WTC11 (cell line): ENCODE data around the gene ASB14. TPM values are rescaled to one million over a fixed set of nuclear protein-coding genes. Genes with fewer than 3 reads are reported as not detected.
A peak's percentile ranks its signal among the peaks of the same experiment; 100 is the strongest.

Experiments
- ATAC-seq: fragments of 200-7000 bp; cut with Tn5 transposase; 2 replicates; pipeline ENCODE4 v1.10.0; 2021; ENCODE audit warnings: mild to moderate bottlenecking, moderate library complexity
- CTCF ChIA-PET: fragments of 300-600 bp; sonication (Branson Sonifier 250); formaldehyde crosslinking; loops from one replicate; lab custom pipeline; 2021; ENCODE audit warnings: antibody characterized with exemption; lab: Charles Lee
- POLR2A ChIA-PET: fragments of 350-600 bp; sonication (Branson Sonifier 250); formaldehyde crosslinking; loops from one replicate; lab custom pipeline; 2021; ENCODE audit warnings: antibody characterized with exemption; lab: Charles Lee
- DNase-seq: peaks from one replicate; pipeline ENCODE4 v3.0.0; 2021; ENCODE audit warnings: low spot score
- H3K27ac Mint-ChIP-seq: 2 replicates; pipeline ENCODE4 v1.8.0; 2021; ENCODE audit warnings: mixed read lengths
- H3K27me3 Mint-ChIP-seq: 2 replicates; pipeline ENCODE4 v1.8.0; 2021; ENCODE audit warnings: low read depth, mild to moderate bottlenecking, moderate library complexity, mixed read lengths
- H3K36me3 Mint-ChIP-seq: 2 replicates; pipeline ENCODE4 v1.8.0; 2021; ENCODE audit warnings: mixed read lengths
- H3K4me1 Mint-ChIP-seq: 2 replicates; pipeline ENCODE4 v1.8.0; 2022; ENCODE audit warnings: mixed read lengths
- H3K4me3 Mint-ChIP-seq: 2 replicates; pipeline ENCODE4 v1.8.0; 2021; ENCODE audit warnings: mild to moderate bottlenecking, moderate library complexity, mixed read lengths
- H3K9me3 Mint-ChIP-seq: 2 replicates; pipeline ENCODE4 v1.8.0; 2021; ENCODE audit warnings: mixed read lengths
- EMX1 ChIP-seq: fragments of 250-450 bp; sonication (Bioruptor Pico); IDR thresholded peaks from 2 replicates; pipeline ENCODE4 v1.8.0; 2021; ENCODE audit warnings: mild to moderate bottlenecking
- ETV6 ChIP-seq: sonication (generic); formaldehyde crosslinking; IDR thresholded peaks from 2 replicates; pipeline ENCODE4 v1.8.1; 2022; ENCODE audit warnings: mild to moderate bottlenecking, missing genetic modification reagents
- FOXK1 ChIP-seq: sonication (generic); formaldehyde crosslinking; IDR thresholded peaks from 2 replicates; pipeline ENCODE4 v1.8.0; 2022; ENCODE audit warnings: mild to moderate bottlenecking, moderate library complexity, missing genetic modification reagents
- HMGA2 ChIP-seq: fragments of 250-450 bp; sonication (Bioruptor Pico); IDR thresholded peaks from 2 replicates; pipeline ENCODE4 v1.4.0; 2021; ENCODE audit warnings: mild to moderate bottlenecking, moderate library complexity
- KAT7 ChIP-seq: sonication (generic); formaldehyde crosslinking; IDR thresholded peaks from 2 replicates; pipeline ENCODE4 v1.8.1; 2023; ENCODE audit warnings: missing genetic modification reagents, mild to moderate bottlenecking, borderline replicate concordance
- NFE2L1 ChIP-seq: sonication (generic); formaldehyde crosslinking; IDR thresholded peaks from 2 replicates; pipeline ENCODE4 v1.8.1; 2023; ENCODE audit warnings: missing genetic modification reagents
- OVOL2 ChIP-seq: fragments of 250-450 bp; sonication (Bioruptor Pico); IDR thresholded peaks from 2 replicates; pipeline ENCODE4 v1.9.0; 2021; ENCODE audit warnings: mild to moderate bottlenecking, borderline replicate concordance
- SMAD3 ChIP-seq: sonication (generic); formaldehyde crosslinking; IDR thresholded peaks from 2 replicates; pipeline ENCODE4 v1.8.0; 2022; ENCODE audit warnings: missing genetic modification reagents, mild to moderate bottlenecking, borderline replicate concordance
- TEAD1 ChIP-seq: sonication (generic); formaldehyde crosslinking; IDR thresholded peaks from 2 replicates; pipeline ENCODE4 v1.8.0; 2022; ENCODE audit warnings: mild to moderate bottlenecking, missing genetic modification reagents
- ZNF396 ChIP-seq: fragments of 250-450 bp; sonication (Bioruptor Pico); IDR thresholded peaks from 2 replicates; pipeline ENCODE4 v1.8.0; 2021; ENCODE audit warnings: mild to moderate bottlenecking, moderate library complexity, borderline replicate concordance
- ZNF423 ChIP-seq: fragments of 250-450 bp; sonication (Bioruptor Pico); IDR thresholded peaks from 2 replicates; pipeline ENCODE4 v2.1.2; 2022; ENCODE audit warnings: mild to moderate bottlenecking, moderate library complexity
- total RNA-seq: library from RNA; stranded (reverse); gene quantifications from 3 replicates; pipeline ENCODE4 v1.2.3, GENCODE V29; 2021
- TF ChIP-seq, protein P1 (sequence below): sonication (generic); formaldehyde crosslinking; IDR thresholded peaks from 2 replicates; pipeline ENCODE4 v1.8.0; 2022; ENCODE audit warnings: missing genetic modification reagents
- TF ChIP-seq, protein P2 (sequence below): sonication (generic); formaldehyde crosslinking; IDR thresholded peaks from 2 replicates; pipeline ENCODE4 v1.8.1; 2022; ENCODE audit warnings: mild to moderate bottlenecking, missing genetic modification reagents, moderate library complexity, borderline replicate concordance
- TF ChIP-seq, protein P3 (sequence below): sonication (generic); formaldehyde crosslinking; IDR thresholded peaks from 2 replicates; pipeline ENCODE4 v1.8.1; 2023; ENCODE audit warnings: mild to moderate bottlenecking, missing genetic modification reagents
- TF ChIP-seq, protein P4 (sequence below): sonication (generic); formaldehyde crosslinking; IDR thresholded peaks from 2 replicates; pipeline ENCODE4 v1.8.0; 2023; ENCODE audit warnings: missing genetic modification reagents, mild to moderate bottlenecking, borderline replicate concordance
- TF ChIP-seq, protein P5 (sequence below): fragments of 250-450 bp; sonication (Bioruptor Pico); IDR thresholded peaks from 2 replicates; pipeline ENCODE4 v1.9.0; 2021; ENCODE audit warnings: mild to moderate bottlenecking

ASB14 gene
- total RNA-seq, 1 experiment from 2014 or later = not detected

DNA sequence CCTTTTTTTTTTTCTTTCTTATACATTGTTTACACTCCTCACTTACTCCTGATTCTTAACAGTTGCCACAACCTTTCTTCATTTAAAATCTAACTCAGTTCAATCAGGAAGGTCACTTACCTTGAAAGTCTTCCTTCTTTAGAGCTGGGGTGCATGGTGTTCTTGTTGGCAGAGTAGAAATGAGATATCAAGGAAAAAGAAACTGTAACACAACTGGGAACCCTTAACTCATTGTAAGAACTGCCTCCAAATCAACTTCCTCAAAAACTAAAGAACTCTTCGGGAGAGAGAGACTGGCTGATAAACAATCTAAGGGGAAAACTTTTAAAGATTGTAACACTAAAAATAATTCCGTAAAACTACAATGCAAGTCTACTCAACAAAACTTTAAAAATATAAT, 66.3 kb downstream of the ASB14 start:
- no peak for DNase-seq
- TF ChIP-seq, protein P1, sequence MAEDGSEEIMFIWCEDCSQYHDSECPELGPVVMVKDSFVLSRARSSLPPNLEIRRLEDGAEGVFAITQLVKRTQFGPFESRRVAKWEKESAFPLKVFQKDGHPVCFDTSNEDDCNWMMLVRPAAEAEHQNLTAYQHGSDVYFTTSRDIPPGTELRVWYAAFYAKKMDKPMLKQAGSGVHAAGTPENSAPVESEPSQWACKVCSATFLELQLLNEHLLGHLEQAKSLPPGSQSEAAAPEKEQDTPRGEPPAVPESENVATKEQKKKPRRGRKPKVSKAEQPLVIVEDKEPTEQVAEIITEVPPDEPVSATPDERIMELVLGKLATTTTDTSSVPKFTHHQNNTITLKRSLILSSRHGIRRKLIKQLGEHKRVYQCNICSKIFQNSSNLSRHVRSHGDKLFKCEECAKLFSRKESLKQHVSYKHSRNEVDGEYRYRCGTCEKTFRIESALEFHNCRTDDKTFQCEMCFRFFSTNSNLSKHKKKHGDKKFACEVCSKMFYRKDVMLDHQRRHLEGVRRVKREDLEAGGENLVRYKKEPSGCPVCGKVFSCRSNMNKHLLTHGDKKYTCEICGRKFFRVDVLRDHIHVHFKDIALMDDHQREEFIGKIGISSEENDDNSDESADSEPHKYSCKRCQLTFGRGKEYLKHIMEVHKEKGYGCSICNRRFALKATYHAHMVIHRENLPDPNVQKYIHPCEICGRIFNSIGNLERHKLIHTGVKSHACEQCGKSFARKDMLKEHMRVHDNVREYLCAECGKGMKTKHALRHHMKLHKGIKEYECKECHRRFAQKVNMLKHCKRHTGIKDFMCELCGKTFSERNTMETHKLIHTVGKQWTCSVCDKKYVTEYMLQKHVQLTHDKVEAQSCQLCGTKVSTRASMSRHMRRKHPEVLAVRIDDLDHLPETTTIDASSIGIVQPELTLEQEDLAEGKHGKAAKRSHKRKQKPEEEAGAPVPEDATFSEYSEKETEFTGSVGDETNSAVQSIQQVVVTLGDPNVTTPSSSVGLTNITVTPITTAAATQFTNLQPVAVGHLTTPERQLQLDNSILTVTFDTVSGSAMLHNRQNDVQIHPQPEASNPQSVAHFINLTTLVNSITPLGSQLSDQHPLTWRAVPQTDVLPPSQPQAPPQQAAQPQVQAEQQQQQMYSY (CRISPR knock-in tag) = no peak
- no peak for TF ChIP-seq SMAD3
- TF ChIP-seq, protein P2, sequence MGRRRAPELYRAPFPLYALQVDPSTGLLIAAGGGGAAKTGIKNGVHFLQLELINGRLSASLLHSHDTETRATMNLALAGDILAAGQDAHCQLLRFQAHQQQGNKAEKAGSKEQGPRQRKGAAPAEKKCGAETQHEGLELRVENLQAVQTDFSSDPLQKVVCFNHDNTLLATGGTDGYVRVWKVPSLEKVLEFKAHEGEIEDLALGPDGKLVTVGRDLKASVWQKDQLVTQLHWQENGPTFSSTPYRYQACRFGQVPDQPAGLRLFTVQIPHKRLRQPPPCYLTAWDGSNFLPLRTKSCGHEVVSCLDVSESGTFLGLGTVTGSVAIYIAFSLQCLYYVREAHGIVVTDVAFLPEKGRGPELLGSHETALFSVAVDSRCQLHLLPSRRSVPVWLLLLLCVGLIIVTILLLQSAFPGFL = no peak
- ChIA-PET POLR2A (no interaction called here), CTCF (interaction anchor here (0.9 to 2.0 kb wide), 2 partner anchors 27 to 94 kb away, joined by 3 to 5 read pairs; partner anchors contain the start of gene HESX1)
- H3K36me3 Mint-ChIP-seq = no peaks in the 10 kb centered on the region
- H3K4me1 Mint-ChIP-seq = peaks cover 26% of the 10 kb centered on the region
- H3K27ac Mint-ChIP-seq = peak overlapping the region; percentile 42; the same call in 1 of the 2 replicates
- H3K4me3 Mint-ChIP-seq = 0 out of 2 replicates have a peak overlapping the region, but pooled peaks have one; percentile 16
- no peaks in the 10 kb centered on the region for H3K9me3 Mint-ChIP-seq
- no peak for ATAC-seq
- H3K27me3 Mint-ChIP-seq = peaks cover 6% of the 10 kb centered on the region; the same call in 1 of the 2 replicates

DNA sequence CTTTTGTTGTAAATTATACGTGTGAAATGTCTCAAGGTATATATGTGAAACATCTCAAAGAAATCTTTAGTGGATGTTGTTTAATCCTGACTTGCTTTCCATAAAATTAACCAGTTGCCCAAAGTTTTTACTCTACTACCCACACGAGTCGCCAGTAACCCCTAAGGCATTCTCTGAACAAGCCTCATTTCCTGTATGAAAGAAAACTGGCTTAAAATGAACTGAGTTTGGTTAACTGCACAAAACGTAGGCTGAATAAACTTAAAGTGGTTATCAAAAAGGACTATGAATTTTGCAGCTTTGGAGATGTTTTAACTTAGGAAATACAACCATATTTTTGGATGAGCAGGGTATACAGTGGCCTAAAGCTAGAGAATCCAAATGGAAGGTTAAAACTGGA, 67.6 kb downstream of the ASB14 start:
- Mint-ChIP-seq H3K27me3 (peaks cover 6% of the 10 kb centered on the region; the same call in 1 of the 2 replicates), H3K4me3 (no peak overlapping the region), H3K9me3 (no peaks in the 10 kb centered on the region), H3K27ac (no peak overlapping the region), H3K36me3 (no peaks in the 10 kb centered on the region), H3K4me1 (peaks cover 26% of the 10 kb centered on the region)
- no peak for ATAC-seq
- POLR2A ChIA-PET = no interaction called here
- CTCF ChIA-PET = interaction anchor here (3.4 kb wide), 1 partner anchor 26 kb away, joined by 13 read pairs; the partner anchor contains the start of gene HESX1
- no peak for DNase-seq
- no peak for TF ChIP-seq NFE2L1 (CRISPR knock-in tag)
- TF ChIP-seq, protein P3, sequence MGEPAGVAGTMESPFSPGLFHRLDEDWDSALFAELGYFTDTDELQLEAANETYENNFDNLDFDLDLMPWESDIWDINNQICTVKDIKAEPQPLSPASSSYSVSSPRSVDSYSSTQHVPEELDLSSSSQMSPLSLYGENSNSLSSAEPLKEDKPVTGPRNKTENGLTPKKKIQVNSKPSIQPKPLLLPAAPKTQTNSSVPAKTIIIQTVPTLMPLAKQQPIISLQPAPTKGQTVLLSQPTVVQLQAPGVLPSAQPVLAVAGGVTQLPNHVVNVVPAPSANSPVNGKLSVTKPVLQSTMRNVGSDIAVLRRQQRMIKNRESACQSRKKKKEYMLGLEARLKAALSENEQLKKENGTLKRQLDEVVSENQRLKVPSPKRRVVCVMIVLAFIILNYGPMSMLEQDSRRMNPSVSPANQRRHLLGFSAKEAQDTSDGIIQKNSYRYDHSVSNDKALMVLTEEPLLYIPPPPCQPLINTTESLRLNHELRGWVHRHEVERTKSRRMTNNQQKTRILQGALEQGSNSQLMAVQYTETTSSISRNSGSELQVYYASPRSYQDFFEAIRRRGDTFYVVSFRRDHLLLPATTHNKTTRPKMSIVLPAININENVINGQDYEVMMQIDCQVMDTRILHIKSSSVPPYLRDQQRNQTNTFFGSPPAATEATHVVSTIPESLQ (CRISPR knock-in tag) = no peak
- no peak for TF ChIP-seq TEAD1 (CRISPR knock-in tag)
- TF ChIP-seq OVOL2 (CRISPR knock-in tag) = no peak
- no peak for TF ChIP-seq KAT7 (CRISPR knock-in tag)
- TF ChIP-seq ZNF396 (CRISPR knock-in tag) = no peak
- no peak for TF ChIP-seq FOXK1 (CRISPR knock-in tag)
- TF ChIP-seq, protein P4, sequence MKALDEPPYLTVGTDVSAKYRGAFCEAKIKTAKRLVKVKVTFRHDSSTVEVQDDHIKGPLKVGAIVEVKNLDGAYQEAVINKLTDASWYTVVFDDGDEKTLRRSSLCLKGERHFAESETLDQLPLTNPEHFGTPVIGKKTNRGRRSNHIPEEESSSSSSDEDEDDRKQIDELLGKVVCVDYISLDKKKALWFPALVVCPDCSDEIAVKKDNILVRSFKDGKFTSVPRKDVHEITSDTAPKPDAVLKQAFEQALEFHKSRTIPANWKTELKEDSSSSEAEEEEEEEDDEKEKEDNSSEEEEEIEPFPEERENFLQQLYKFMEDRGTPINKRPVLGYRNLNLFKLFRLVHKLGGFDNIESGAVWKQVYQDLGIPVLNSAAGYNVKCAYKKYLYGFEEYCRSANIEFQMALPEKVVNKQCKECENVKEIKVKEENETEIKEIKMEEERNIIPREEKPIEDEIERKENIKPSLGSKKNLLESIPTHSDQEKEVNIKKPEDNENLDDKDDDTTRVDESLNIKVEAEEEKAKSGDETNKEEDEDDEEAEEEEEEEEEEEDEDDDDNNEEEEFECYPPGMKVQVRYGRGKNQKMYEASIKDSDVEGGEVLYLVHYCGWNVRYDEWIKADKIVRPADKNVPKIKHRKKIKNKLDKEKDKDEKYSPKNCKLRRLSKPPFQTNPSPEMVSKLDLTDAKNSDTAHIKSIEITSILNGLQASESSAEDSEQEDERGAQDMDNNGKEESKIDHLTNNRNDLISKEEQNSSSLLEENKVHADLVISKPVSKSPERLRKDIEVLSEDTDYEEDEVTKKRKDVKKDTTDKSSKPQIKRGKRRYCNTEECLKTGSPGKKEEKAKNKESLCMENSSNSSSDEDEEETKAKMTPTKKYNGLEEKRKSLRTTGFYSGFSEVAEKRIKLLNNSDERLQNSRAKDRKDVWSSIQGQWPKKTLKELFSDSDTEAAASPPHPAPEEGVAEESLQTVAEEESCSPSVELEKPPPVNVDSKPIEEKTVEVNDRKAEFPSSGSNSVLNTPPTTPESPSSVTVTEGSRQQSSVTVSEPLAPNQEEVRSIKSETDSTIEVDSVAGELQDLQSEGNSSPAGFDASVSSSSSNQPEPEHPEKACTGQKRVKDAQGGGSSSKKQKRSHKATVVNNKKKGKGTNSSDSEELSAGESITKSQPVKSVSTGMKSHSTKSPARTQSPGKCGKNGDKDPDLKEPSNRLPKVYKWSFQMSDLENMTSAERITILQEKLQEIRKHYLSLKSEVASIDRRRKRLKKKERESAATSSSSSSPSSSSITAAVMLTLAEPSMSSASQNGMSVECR (CRISPR knock-in tag) = no peak
- no peak for TF ChIP-seq ZNF423 (CRISPR knock-in tag)
- no peak for TF ChIP-seq EMX1
- TF ChIP-seq, protein P5, sequence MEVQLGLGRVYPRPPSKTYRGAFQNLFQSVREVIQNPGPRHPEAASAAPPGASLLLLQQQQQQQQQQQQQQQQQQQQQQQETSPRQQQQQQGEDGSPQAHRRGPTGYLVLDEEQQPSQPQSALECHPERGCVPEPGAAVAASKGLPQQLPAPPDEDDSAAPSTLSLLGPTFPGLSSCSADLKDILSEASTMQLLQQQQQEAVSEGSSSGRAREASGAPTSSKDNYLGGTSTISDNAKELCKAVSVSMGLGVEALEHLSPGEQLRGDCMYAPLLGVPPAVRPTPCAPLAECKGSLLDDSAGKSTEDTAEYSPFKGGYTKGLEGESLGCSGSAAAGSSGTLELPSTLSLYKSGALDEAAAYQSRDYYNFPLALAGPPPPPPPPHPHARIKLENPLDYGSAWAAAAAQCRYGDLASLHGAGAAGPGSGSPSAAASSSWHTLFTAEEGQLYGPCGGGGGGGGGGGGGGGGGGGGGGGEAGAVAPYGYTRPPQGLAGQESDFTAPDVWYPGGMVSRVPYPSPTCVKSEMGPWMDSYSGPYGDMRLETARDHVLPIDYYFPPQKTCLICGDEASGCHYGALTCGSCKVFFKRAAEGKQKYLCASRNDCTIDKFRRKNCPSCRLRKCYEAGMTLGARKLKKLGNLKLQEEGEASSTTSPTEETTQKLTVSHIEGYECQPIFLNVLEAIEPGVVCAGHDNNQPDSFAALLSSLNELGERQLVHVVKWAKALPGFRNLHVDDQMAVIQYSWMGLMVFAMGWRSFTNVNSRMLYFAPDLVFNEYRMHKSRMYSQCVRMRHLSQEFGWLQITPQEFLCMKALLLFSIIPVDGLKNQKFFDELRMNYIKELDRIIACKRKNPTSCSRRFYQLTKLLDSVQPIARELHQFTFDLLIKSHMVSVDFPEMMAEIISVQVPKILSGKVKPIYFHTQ = no peak
- no peak for TF ChIP-seq HMGA2 (CRISPR knock-in tag)
- no peak for TF ChIP-seq ETV6 (CRISPR knock-in tag)
